Activated T-cell treated with anti-CD3 and anti-CD28 coated beads, Interleukin-2, amount 50 U/mL, for 24 hours (primary cell): ENCODE results near the gene TGM2.

Experiments used
- DNase-seq: peaks from one replicate; pipeline ENCODE4 v3.0.0-alpha.2; 2020
- H3K27ac Mint-ChIP-seq: 2 replicates; pipeline ENCODE4 v1.8.0; 2020; ENCODE audit warnings: mild to moderate bottlenecking, mixed read lengths
- H3K27me3 Mint-ChIP-seq: 2 replicates; pipeline ENCODE4 v1.8.0; 2020; ENCODE audit warnings: mixed read lengths
- H3K36me3 Mint-ChIP-seq: 2 replicates; pipeline ENCODE4 v1.8.0; 2020; ENCODE audit warnings: low read depth, mixed read lengths
- H3K4me1 Mint-ChIP-seq: 2 replicates; pipeline ENCODE4 v1.8.0; 2020; ENCODE audit warnings: low read depth, mixed read lengths
- H3K4me3 Mint-ChIP-seq: 2 replicates; pipeline ENCODE4 v1.8.0; 2020; ENCODE audit warnings: mild to moderate bottlenecking, moderate library complexity, mixed read lengths
- H3K9me3 Mint-ChIP-seq: 2 replicates; pipeline ENCODE4 v1.8.0; 2020; ENCODE audit warnings: mixed read lengths

Gene TGM2

DNA sequence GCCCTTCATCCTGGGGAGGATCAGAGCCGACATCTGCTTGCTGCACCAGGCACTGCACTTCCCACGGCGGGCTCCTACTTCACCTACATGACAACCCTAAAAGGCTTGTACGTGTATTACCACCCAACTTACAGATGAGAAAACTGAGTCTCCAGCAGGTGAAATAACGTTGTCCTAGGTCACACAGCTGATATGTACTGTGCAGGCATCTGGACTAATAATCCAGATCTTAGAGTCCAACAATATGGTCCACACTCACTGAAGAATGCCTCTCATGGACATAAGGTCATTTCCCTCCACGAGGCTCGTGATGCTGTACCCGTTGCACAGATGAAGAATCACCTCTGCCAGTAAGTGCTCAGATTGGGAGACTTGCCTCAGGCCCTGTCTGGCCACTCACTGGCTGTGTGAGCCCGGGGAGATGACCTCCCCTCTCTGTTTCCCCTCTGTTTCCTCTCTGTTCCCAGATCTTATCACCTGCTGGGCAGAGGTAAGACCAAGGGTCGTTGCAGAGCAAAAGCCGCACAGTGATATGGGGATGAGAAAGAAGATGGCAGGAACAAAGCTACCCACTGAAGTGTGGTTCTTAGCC is 32.1 kb downstream of the TGM2 start:
- peaks cover 6% of the 10 kb centered on the region for H3K4me1 Mint-ChIP-seq
- no peak for DNase-seq

GRCh38 chr20:38132156-38132909 is 32.7 kb downstream of the TGM2 start:
- Mint-ChIP-seq H3K27ac (no peak overlapping the region), H3K4me3 (no peak overlapping the region), H3K9me3 (no peaks in the 10 kb centered on the region), H3K27me3 (no peaks in the 10 kb centered on the region), H3K36me3 (no peaks in the 10 kb centered on the region), H3K4me1 (peaks cover 6% of the 10 kb centered on the region)
- no peak for DNase-seq

More for the DNA sequence above, 32.1 kb downstream of the TGM2 start:
- Mint-ChIP-seq H3K4me3 (no peak overlapping the region), H3K9me3 (no peaks in the 10 kb centered on the region), H3K27me3 (no peaks in the 10 kb centered on the region), H3K36me3 (no peaks in the 10 kb centered on the region), H3K27ac (no peak overlapping the region)

- no peaks in the 10 kb centered on the region for H3K36me3 Mint-ChIP-seq
Observed at GRCh38 chr20:38131588-38132121, 33.4 kb downstream of the TGM2 start.

DNA sequence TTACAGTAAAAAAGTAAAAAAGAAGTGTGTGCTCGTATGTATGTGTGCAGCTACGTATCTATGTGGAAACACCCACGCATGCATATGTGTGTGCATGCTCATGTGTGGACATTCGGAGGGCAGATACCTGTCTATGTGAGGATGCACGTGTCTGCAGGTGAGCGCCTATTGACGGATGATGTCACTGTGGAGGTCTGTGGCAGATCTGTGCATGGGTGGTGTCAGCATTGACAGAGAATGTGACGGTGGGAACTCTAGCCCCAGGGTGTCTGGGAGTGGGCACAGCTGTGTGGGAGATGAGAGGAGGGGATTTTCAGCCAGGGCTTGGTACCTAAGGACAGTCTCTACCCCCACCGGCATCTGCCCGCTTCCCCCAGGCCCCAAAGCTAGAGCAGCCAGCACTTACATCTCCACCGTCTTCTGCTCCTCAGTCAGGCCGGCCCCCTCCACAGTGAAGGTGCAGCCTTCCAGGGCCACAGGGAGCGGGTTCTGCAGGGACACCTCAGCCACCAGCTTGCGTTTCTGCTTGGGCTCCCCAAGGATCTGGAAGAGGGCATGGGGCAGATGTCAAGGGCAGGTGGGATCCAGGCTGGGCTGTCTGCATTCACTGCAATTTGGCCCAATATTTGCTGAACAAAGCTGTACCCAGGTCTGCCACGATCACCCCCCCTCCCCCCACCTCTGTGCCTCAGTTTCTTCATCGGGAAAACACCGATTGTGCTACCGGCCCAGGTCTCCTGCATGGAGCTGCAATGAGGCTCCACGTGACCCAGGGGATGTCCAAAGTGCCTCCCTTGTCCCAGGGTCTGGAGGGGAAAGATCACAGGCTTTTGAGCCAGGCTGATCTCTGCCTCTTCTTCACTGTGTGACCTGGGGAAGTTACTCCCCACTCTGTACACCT is 34.1 kb downstream of the TGM2 start:
- H3K9me3 Mint-ChIP-seq = no peaks in the 10 kb centered on the region
- H3K4me1 Mint-ChIP-seq = peaks cover 6% of the 10 kb centered on the region
- H3K27me3 Mint-ChIP-seq = no peaks in the 10 kb centered on the region
- H3K36me3 Mint-ChIP-seq = no peaks in the 10 kb centered on the region
- H3K27ac Mint-ChIP-seq = no peak overlapping the region
- no peak overlapping the region for H3K4me3 Mint-ChIP-seq
- no peak for DNase-seq

More at GRCh38 chr20:38131588-38132121, 33.4 kb downstream of the TGM2 start:
- no peaks in the 10 kb centered on the region for H3K27me3 Mint-ChIP-seq
- no peak for DNase-seq
- H3K27ac Mint-ChIP-seq = no peak overlapping the region
- no peak overlapping the region for H3K4me3 Mint-ChIP-seq
- no peaks in the 10 kb centered on the region for H3K9me3 Mint-ChIP-seq
- peaks cover 6% of the 10 kb centered on the region for H3K4me1 Mint-ChIP-seq

- H3K4me3 Mint-ChIP-seq = no peak overlapping the region
- H3K4me1 Mint-ChIP-seq = peaks cover 6% of the 10 kb centered on the region
- no peaks in the 10 kb centered on the region for H3K36me3 Mint-ChIP-seq
- H3K27ac Mint-ChIP-seq = no peak overlapping the region
- H3K9me3 Mint-ChIP-seq = no peaks in the 10 kb centered on the region
- no peaks in the 10 kb centered on the region for H3K27me3 Mint-ChIP-seq
- DNase-seq = no peak
Observed at GRCh38 chr20:38129893-38130609, 35.0 kb downstream of the TGM2 start.

- Mint-ChIP-seq H3K9me3 (no peaks in the 10 kb centered on the region), H3K27ac (no peak overlapping the region), H3K4me3 (no peak overlapping the region), H3K4me1 (peaks cover 2% of the 10 kb centered on the region), H3K36me3 (no peaks in the 10 kb centered on the region), H3K27me3 (no peaks in the 10 kb centered on the region)
- no peak for DNase-seq
Observed at GRCh38 chr20:38129248-38129865, 35.7 kb downstream of the TGM2 start.

- no peak overlapping the region for H3K4me3 Mint-ChIP-seq
- no peak overlapping the region for H3K27ac Mint-ChIP-seq
- no peak for DNase-seq
- H3K27me3 Mint-ChIP-seq = no peaks in the 10 kb centered on the region
- no peaks in the 10 kb centered on the region for H3K9me3 Mint-ChIP-seq
- no peaks in the 10 kb centered on the region for H3K4me1 Mint-ChIP-seq
- H3K36me3 Mint-ChIP-seq = no peaks in the 10 kb centered on the region
Observed at GRCh38 chr20:38128691-38129090, 36.4 kb downstream of the TGM2 start.

DNA sequence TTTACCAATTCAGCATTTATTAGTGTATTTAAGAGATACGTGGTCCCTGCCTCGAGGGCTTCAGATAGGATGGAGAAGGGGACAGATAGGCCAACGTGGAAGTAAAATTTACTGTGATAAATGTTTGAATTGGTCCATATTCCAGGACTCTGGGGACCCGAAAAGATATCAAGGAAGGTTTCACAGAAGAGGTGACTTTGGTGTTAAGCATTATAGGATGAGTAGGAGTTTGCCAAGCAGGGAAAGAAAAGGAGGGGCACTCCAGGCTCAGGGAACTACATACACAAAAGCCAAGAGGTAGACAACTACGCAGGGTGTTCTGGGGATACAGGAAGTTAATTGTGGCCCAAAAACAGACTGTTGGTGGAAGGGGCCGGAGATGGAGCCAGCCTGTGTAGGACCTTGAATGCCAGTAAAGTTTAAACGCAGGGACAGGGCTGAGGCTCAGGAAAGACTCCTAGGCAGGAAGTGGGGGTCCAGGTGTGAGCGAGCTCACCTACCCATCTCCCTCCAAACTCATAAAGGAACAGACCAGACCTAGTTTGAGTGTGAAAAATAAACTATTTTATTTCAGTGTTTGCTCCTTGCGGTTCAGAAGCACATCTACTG is 37.0 kb downstream of the TGM2 start:
- H3K4me3 Mint-ChIP-seq = no peak overlapping the region
- H3K9me3 Mint-ChIP-seq = no peaks in the 10 kb centered on the region
- no peaks in the 10 kb centered on the region for H3K27me3 Mint-ChIP-seq
- H3K4me1 Mint-ChIP-seq = peaks cover 3% of the 10 kb centered on the region
- no peaks in the 10 kb centered on the region for H3K36me3 Mint-ChIP-seq
- no peak for DNase-seq
- H3K27ac Mint-ChIP-seq = no peak overlapping the region

GRCh38 chr20:38126932-38127621 is 38.0 kb downstream of the TGM2 start:
- no peaks in the 10 kb centered on the region for H3K9me3 Mint-ChIP-seq

GRCh38 chr20:38126146-38126921 is 38.7 kb downstream of the TGM2 start:
- no peaks in the 10 kb centered on the region for H3K27me3 Mint-ChIP-seq
- no peak overlapping the region for H3K4me3 Mint-ChIP-seq

More at GRCh38 chr20:38126932-38127621, 38.0 kb downstream of the TGM2 start:
- peaks cover 3% of the 10 kb centered on the region for H3K4me1 Mint-ChIP-seq
- no peaks in the 10 kb centered on the region for H3K27me3 Mint-ChIP-seq
- DNase-seq = no peak
- no peak overlapping the region for H3K27ac Mint-ChIP-seq
- no peak overlapping the region for H3K4me3 Mint-ChIP-seq
- no peaks in the 10 kb centered on the region for H3K36me3 Mint-ChIP-seq

DNA sequence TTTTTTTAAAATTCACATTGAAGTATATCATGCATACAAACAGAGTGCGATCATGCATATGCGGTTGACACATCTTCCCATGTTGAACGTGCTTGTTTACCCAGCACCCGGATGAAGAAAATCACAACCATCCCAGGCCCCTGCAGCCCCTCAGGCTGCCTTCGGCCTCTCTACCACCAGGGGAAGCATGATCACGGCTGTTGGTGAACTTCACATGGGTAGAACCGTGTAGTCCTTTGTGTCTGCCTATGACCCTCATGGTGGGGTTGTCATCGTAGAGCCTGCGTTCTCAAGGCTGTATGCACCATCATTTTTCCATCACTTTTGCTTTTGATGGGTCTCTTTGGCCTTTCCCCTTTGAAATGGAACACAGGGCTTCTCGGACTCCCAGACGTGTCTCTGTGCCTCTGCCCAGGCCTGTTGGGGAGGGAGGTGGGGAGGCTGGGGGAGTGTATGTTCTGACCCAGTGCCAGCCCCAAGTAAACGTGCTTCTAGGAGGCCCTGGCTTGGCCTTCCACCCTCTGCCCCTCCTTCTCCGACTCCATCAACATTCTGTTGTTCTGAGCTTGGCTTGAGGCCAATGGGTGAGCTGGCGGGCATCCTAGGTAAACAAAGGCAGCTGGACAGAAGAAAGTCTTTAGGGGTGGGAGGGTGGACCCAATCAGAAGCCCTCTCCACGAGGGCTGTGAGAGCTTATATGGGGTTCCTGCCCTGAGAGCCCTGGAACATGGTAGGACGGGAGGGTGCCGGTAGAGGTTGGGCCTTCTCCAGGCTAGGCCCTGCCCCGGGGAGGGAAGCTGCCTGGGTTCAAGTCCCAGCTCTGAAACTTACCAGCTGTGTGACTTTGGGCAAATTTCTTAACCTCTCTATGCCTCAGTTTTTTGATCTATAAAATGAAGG is 39.7 kb downstream of the TGM2 start:
- H3K4me1 Mint-ChIP-seq = peaks cover 3% of the 10 kb centered on the region
- H3K27ac Mint-ChIP-seq = no peak overlapping the region
- H3K36me3 Mint-ChIP-seq = no peaks in the 10 kb centered on the region
- no peak overlapping the region for H3K4me3 Mint-ChIP-seq
- no peaks in the 10 kb centered on the region for H3K9me3 Mint-ChIP-seq
- no peak for DNase-seq
- no peaks in the 10 kb centered on the region for H3K27me3 Mint-ChIP-seq

More at GRCh38 chr20:38126146-38126921, 38.7 kb downstream of the TGM2 start:
- no peak for DNase-seq
- H3K9me3 Mint-ChIP-seq = no peaks in the 10 kb centered on the region
- no peaks in the 10 kb centered on the region for H3K36me3 Mint-ChIP-seq
- H3K27ac Mint-ChIP-seq = no peak overlapping the region
- peaks cover 3% of the 10 kb centered on the region for H3K4me1 Mint-ChIP-seq
